OCI-LY3 (cell line): ENCODE data around the gene NTN3.

Source experiments
- EZH2phosphoT487 ChIP-seq: fragments of 200-600 bp; shearing (Covaris generic); IDR thresholded peaks from 2 replicates; pipeline ENCODE4 v1.6.1; 2018; ENCODE audit warnings: antibody characterized with exemption, mixed run types, low read depth
- TF ChIP-seq, protein P1 (sequence below): fragments of 200-600, 300-600 bp; sonication (generic); IDR thresholded peaks from 2 replicates; pipeline ENCODE4 v1.5.1; 2014; ENCODE audit warnings: antibody characterized with exemption, low read length, low read depth

GRCh38 chr16:2473999-2474876 lies 3.1 kb downstream of the NTN3 start:
- TF ChIP-seq, protein P1, sequence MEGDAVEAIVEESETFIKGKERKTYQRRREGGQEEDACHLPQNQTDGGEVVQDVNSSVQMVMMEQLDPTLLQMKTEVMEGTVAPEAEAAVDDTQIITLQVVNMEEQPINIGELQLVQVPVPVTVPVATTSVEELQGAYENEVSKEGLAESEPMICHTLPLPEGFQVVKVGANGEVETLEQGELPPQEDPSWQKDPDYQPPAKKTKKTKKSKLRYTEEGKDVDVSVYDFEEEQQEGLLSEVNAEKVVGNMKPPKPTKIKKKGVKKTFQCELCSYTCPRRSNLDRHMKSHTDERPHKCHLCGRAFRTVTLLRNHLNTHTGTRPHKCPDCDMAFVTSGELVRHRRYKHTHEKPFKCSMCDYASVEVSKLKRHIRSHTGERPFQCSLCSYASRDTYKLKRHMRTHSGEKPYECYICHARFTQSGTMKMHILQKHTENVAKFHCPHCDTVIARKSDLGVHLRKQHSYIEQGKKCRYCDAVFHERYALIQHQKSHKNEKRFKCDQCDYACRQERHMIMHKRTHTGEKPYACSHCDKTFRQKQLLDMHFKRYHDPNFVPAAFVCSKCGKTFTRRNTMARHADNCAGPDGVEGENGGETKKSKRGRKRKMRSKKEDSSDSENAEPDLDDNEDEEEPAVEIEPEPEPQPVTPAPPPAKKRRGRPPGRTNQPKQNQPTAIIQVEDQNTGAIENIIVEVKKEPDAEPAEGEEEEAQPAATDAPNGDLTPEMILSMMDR: no peak
- no peak for TF ChIP-seq EZH2phosphoT487
